MM.1S (cell line): Measurements from ENCODE around the gene NEBL.

Experiments
- DNase-seq: peaks from one replicate; pipeline ENCODE4 v3.0.0-alpha.2; 2015
- H2AFZ ChIP-seq: fragments of 300-600 bp; sonication (generic); 2 replicates; pipeline ENCODE4 v1.6.0; 2016; ENCODE audit warnings: antibody characterized with exemption, low read length
- H3F3A ChIP-seq: fragments of 300-600 bp; sonication (generic); 2 replicates; pipeline ENCODE4 v1.6.1; 2016; ENCODE audit warnings: mild to moderate bottlenecking, antibody characterized with exemption, low read length, moderate library complexity, mixed read lengths; ENCODE audit not compliant: insufficient read depth
- H3K27ac ChIP-seq: fragments of 300-600 bp; sonication (generic); 2 replicates; pipeline ENCODE4 v1.5.1; 2016; ENCODE audit warnings: mild to moderate bottlenecking, low read length
- H3K27me3 ChIP-seq: fragments of 300-600 bp; sonication (generic); replicated peaks from 2 replicates; pipeline ENCODE4 v1.6.0; 2016; ENCODE audit warnings: low read length; ENCODE audit not compliant: insufficient read depth
- H3K36me3 ChIP-seq: fragments of 300-600 bp; sonication (generic); replicated peaks from 2 replicates; pipeline ENCODE4 v1.6.1; 2016; ENCODE audit warnings: mild to moderate bottlenecking, low read length, mixed read lengths; ENCODE audit not compliant: insufficient read depth
- H3K4me1 ChIP-seq: fragments of 300-600 bp; sonication (generic); 2 replicates; pipeline ENCODE4 v1.6.1; 2016; ENCODE audit warnings: low read length, mixed read lengths
- H3K4me2 ChIP-seq: fragments of 300-600 bp; sonication (generic); 2 replicates; pipeline ENCODE4 v1.6.0; 2016; ENCODE audit warnings: low read depth, low read length
- H3K4me3 ChIP-seq: fragments of 300-600 bp; sonication (generic); 2 replicates; pipeline ENCODE4 v1.5.1; 2016; ENCODE audit warnings: low read length, mixed read lengths
- H3K79me2 ChIP-seq: fragments of 300-600 bp; sonication (generic); 2 replicates; pipeline ENCODE4 v1.6.1; 2016; ENCODE audit warnings: mixed run types, low read length, mixed read lengths
- H3K9ac ChIP-seq: fragments of 300-600 bp; sonication (generic); 2 replicates; pipeline ENCODE4 v1.6.1; 2016; ENCODE audit warnings: low read length, mixed read lengths
- H3K9me2 ChIP-seq: fragments of 300-600 bp; sonication (generic); replicated peaks from 2 replicates; pipeline ENCODE4 v1.6.1; 2016; ENCODE audit warnings: mild to moderate bottlenecking, low read length, mixed read lengths; ENCODE audit not compliant: insufficient read depth
- H3K9me3 ChIP-seq: fragments of 300-600 bp; sonication (generic); replicated peaks from 2 replicates; pipeline ENCODE4 v1.6.1; 2016; ENCODE audit warnings: mild to moderate bottlenecking, low read length, mixed read lengths; ENCODE audit not compliant: insufficient read depth
- H4K20me1 ChIP-seq: fragments of 300-600 bp; sonication (generic); 2 replicates; pipeline ENCODE4 v1.6.1; 2016; ENCODE audit warnings: mild to moderate bottlenecking, low read length, moderate library complexity, mixed read lengths; ENCODE audit not compliant: insufficient read depth
- EZH2 ChIP-seq: fragments of 300-600 bp; sonication (generic); optimal IDR thresholded peaks from 2 replicates; pipeline ENCODE3; 2017; ENCODE audit warnings: low read depth, mild to moderate bottlenecking, antibody characterized with exemption, low read length, mixed read lengths
- EZH2phosphoT487 ChIP-seq: fragments of 300-600 bp; sonication (generic); IDR thresholded peaks from 2 replicates; pipeline ENCODE4 v1.6.1; 2018; ENCODE audit warnings: antibody characterized with exemption, low read length
- TF ChIP-seq, protein P1 (sequence below): fragments of 300-600 bp; sonication (generic); IDR thresholded peaks from 2 replicates; pipeline ENCODE4 v1.5.1; 2016; ENCODE audit warnings: antibody characterized with exemption, low read length, mixed read lengths

The NEBL gene

DNA sequence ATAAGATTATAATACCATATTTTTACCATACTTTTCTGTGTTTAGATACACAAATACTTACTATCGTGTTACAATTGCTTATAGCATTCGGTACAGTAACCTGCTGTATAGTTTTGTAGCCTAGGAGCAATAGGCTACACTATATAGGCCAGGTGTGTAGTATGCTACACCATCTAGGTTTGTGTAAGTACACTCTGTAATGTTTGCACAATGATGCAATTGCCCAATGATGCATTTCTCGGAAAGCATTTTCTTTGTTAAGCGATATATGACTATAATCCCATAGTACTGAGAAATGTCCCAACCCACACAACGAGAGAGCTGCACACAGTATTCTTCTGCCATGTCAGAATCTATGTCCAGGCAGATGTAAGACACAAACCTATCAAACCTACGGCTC, 160.0 kb downstream of the NEBL start:
- no peaks in the 10 kb centered on the region for H3K36me3 ChIP-seq
- DNase-seq, result no peak
- no peaks in the 10 kb centered on the region for H3K9me2 ChIP-seq
- no peaks in the 10 kb centered on the region for H3K27me3 ChIP-seq
- no peak overlapping the region for H2AFZ ChIP-seq
- H3K9me3 ChIP-seq, result no peaks in the 10 kb centered on the region
- no peaks in the 10 kb centered on the region for H4K20me1 ChIP-seq
- no peak overlapping the region for H3K4me3 ChIP-seq
- H3K4me2 ChIP-seq, result no peak overlapping the region
- no peaks in the 10 kb centered on the region for H3K79me2 ChIP-seq
- no peak overlapping the region for H3K9ac ChIP-seq
- TF ChIP-seq, protein P1, sequence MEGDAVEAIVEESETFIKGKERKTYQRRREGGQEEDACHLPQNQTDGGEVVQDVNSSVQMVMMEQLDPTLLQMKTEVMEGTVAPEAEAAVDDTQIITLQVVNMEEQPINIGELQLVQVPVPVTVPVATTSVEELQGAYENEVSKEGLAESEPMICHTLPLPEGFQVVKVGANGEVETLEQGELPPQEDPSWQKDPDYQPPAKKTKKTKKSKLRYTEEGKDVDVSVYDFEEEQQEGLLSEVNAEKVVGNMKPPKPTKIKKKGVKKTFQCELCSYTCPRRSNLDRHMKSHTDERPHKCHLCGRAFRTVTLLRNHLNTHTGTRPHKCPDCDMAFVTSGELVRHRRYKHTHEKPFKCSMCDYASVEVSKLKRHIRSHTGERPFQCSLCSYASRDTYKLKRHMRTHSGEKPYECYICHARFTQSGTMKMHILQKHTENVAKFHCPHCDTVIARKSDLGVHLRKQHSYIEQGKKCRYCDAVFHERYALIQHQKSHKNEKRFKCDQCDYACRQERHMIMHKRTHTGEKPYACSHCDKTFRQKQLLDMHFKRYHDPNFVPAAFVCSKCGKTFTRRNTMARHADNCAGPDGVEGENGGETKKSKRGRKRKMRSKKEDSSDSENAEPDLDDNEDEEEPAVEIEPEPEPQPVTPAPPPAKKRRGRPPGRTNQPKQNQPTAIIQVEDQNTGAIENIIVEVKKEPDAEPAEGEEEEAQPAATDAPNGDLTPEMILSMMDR, result no peak
- TF ChIP-seq EZH2phosphoT487, result no peak
- no peak for TF ChIP-seq EZH2
- no peak overlapping the region for H3K27ac ChIP-seq
- H3K4me1 ChIP-seq, result no peaks in the 10 kb centered on the region
- H3F3A ChIP-seq, result no peaks in the 10 kb centered on the region
